Measurements from ENCODE around the gene TRIP10.

Gene TRIP10

GRCh38 chr19:6772028-6772865 lies 32.8 kb downstream of the TRIP10 start, which contains the start of gene VAV1:
VAV1 (plus strand) TSS chr19:6772708; CDS start chr19:6772808, 100 bp downstream.
- H2BK120ac ChIP-seq (ENCODE audit: low read depth, low read length) = no peak within 1 kb of the TSS
- H2BK15ac ChIP-seq (ENCODE audit: low read depth, poor library complexity, severe bottlenecking) = no peak within 1 kb of the TSS
- no peak within 1 kb of the TSS for H2BK12ac ChIP-seq (ENCODE audit: low read length in 2 of 2)
- H4K8ac ChIP-seq (ENCODE audit: low read length) = no peak within 1 kb of the TSS
- 90% methylated on average over 20 of the region's 25 CpGs for WGBS
- no peak within 1 kb of the TSS for H3K4ac ChIP-seq (ENCODE audit: low read depth in 1 of 2, low read length in 2 of 2)
- no peaks in the 10 kb centered on the region for H3K79me1 ChIP-seq (replicated peaks; ENCODE audit: low read length, poor library complexity, severe bottlenecking)
- H3K27ac ChIP-seq (ENCODE audit: low read length, poor library complexity, severe bottlenecking) = no peak within 1 kb of the TSS
- no peak within 1 kb of the TSS for H3K18ac ChIP-seq (ENCODE audit: low read depth in 1 of 2, low read length in 2 of 2)
- H3K9ac ChIP-seq (ENCODE audit: low read length) = no peak within 1 kb of the TSS
- no peak within 1 kb of the TSS for H3K14ac ChIP-seq (ENCODE audit: low read length in 2 of 2)
- H3K27me3 ChIP-seq (ENCODE audit: control insufficient read depth in 1 of 2, insufficient read depth in 1 of 2, low read length in 2 of 2) = peaks cover 11 to 20% of the 10 kb centered on the region in 2 experiments
- no peak within 1 kb of the TSS for H2AFZ ChIP-seq (ENCODE audit: low read depth, low read length)
- H3K4me3 ChIP-seq (ENCODE audit: insufficient read depth in 1 of 2, low read depth in 1 of 2, low read length in 2 of 2) = no peak within 1 kb of the TSS
- H2AK5ac ChIP-seq (ENCODE audit: low read length, severe bottlenecking) = no peak within 1 kb of the TSS
- H4K91ac ChIP-seq (ENCODE audit: low read length) = no peak within 1 kb of the TSS
- no peak within 1 kb of the TSS for H3K23ac ChIP-seq (ENCODE audit: low read length in 2 of 2)
- H2BK5ac ChIP-seq (ENCODE audit: low read depth, low read length, poor library complexity, severe bottlenecking) = no peak within 1 kb of the TSS
- H3K36me3 ChIP-seq (ENCODE audit: control insufficient read depth in 1 of 2, insufficient read depth in 2 of 2, low read depth in 1 of 2, low read length in 2 of 2) = no peaks in the 10 kb centered on the region
- peaks cover 7% of the 10 kb centered on the region for H3K4me1 ChIP-seq (ENCODE audit: control insufficient read depth, insufficient read depth, low read depth, low read length)
- no peaks in the 10 kb centered on the region for H3K9me3 ChIP-seq (ENCODE audit: control insufficient read depth, low read length)
- H3K4me2 ChIP-seq (ENCODE audit: low read length, poor library complexity, severe bottlenecking) = no peak within 1 kb of the TSS
- DNase-seq = no peak

DNA sequence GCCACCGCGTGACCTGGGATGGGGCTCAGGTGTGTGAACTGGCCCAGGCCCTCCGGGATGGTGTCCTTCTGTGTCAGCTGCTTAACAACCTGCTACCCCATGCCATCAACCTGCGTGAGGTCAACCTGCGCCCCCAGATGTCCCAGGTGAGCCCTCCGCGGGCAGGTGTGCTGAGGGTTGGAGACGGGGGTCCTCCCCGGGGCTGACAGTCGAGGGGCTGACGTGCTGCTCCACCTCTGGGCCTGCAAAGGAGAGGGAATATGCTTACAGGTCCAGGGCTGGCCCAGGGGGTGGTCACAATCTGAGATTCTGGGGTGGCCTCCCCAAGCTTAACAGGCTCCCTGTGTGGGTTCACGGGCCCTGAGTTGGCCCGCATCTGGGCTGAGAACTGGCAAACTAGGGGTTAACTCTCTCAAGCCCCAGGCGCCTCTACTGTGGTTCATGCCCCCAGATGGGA lies 33.4 kb downstream of the TRIP10 start:
- Histone ChIP-seq H3K27ac (ENCODE audit: low read length, poor library complexity, severe bottlenecking) (no peak overlapping the region), H3K36me3 (ENCODE audit: control insufficient read depth in 1 of 2, insufficient read depth in 2 of 2, low read depth in 1 of 2, low read length in 2 of 2) (no peaks in the 10 kb centered on the region), H3K4me2 (ENCODE audit: low read length, poor library complexity, severe bottlenecking) (no peak overlapping the region), H3K23ac (ENCODE audit: low read length in 2 of 2) (no peak overlapping the region), H4K8ac (ENCODE audit: low read length) (no peak overlapping the region), H4K91ac (ENCODE audit: low read length) (no peak overlapping the region), H2AK5ac (ENCODE audit: low read length, severe bottlenecking) (no peak overlapping the region), H2BK15ac (ENCODE audit: low read depth, poor library complexity, severe bottlenecking) (no peak overlapping the region), H3K4ac (ENCODE audit: low read depth in 1 of 2, low read length in 2 of 2) (no peak overlapping the region), H3K4me3 (ENCODE audit: insufficient read depth in 1 of 2, low read depth in 1 of 2, low read length in 2 of 2) (no peak overlapping the region), H2AFZ (ENCODE audit: low read depth, low read length) (no peak overlapping the region), H2BK5ac (ENCODE audit: low read depth, low read length, poor library complexity, severe bottlenecking) (no peak overlapping the region), H2BK12ac (ENCODE audit: low read length in 2 of 2) (no peak overlapping the region), H3K18ac (ENCODE audit: low read depth in 1 of 2, low read length in 2 of 2) (no peak overlapping the region), H3K9me3 (ENCODE audit: control insufficient read depth, low read length) (no peaks in the 10 kb centered on the region), H3K9ac (ENCODE audit: low read length) (no peak overlapping the region), H3K27me3 (ENCODE audit: control insufficient read depth in 1 of 2, insufficient read depth in 1 of 2, low read length in 2 of 2) (peaks cover 5 to 14% of the 10 kb centered on the region in 2 experiments), H3K79me1 (replicated peaks; ENCODE audit: low read length, poor library complexity, severe bottlenecking) (no peaks in the 10 kb centered on the region), H3K4me1 (ENCODE audit: control insufficient read depth, insufficient read depth, low read depth, low read length) (peaks cover under 1% of the 10 kb centered on the region), H3K14ac (ENCODE audit: low read length in 2 of 2) (no peak overlapping the region), H2BK120ac (ENCODE audit: low read depth, low read length) (no peak overlapping the region)
- no peak for DNase-seq
- 88% methylated on average over 14 of the region's 14 CpGs for WGBS

DNA sequence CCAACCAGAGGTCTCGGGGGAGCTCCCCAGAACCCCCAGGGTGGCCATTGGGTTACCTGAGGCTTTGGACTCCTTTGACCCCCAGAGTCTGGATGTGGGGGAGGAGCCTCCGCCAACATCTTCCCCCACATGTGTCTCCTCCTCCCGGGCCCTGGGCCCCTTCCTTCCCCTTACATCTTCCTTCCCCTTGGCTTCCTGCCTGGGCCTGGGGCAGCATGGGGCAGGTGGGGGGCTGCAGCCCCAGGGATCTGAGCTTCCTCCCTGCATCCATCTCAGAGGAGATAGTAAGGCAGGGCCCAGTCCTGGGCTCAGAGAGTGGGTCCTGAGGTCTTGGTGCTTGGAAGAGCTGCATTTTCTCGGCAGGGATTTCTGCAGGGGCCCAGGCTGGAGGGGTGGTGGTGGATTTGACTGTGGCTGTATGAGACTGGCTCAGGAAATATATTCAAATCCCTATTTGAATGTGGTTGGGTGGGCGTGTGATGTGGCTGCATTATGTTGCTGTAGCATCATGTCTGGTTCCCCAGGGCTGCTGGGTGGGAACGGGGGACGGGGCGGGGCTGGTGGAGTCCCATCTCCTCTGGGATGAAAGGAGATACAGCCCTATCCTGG lies 33.9 kb downstream of the TRIP10 start:
- 85% methylated on average over 8 of the region's 8 CpGs for WGBS
- H3K4me1 ChIP-seq (ENCODE audit: control insufficient read depth, insufficient read depth, low read depth, low read length) = no peaks in the 10 kb centered on the region
- H3K27ac ChIP-seq (ENCODE audit: low read length, poor library complexity, severe bottlenecking) = no peak overlapping the region
- no peaks in the 10 kb centered on the region for H3K36me3 ChIP-seq (ENCODE audit: control insufficient read depth in 1 of 2, insufficient read depth in 2 of 2, low read depth in 1 of 2, low read length in 2 of 2)
- H2BK12ac ChIP-seq (ENCODE audit: low read length in 2 of 2) = no peak overlapping the region
- H2BK5ac ChIP-seq (ENCODE audit: low read depth, low read length, poor library complexity, severe bottlenecking) = no peak overlapping the region
- no peak overlapping the region for H3K4ac ChIP-seq (ENCODE audit: low read depth in 1 of 2, low read length in 2 of 2)
- H3K14ac ChIP-seq (ENCODE audit: low read length in 2 of 2) = no peak overlapping the region
- peaks cover 4 to 10% of the 10 kb centered on the region in 2 experiments for H3K27me3 ChIP-seq (ENCODE audit: control insufficient read depth in 1 of 2, insufficient read depth in 1 of 2, low read length in 2 of 2)
- no peak overlapping the region for H3K18ac ChIP-seq (ENCODE audit: low read depth in 1 of 2, low read length in 2 of 2)
- H3K23ac ChIP-seq (ENCODE audit: low read length in 2 of 2) = no peak overlapping the region
- H3K9me3 ChIP-seq (ENCODE audit: control insufficient read depth, low read length) = no peaks in the 10 kb centered on the region
- no peak overlapping the region for H2AFZ ChIP-seq (ENCODE audit: low read depth, low read length)
- no peak overlapping the region for H2BK120ac ChIP-seq (ENCODE audit: low read depth, low read length)
- no peak overlapping the region for H4K8ac ChIP-seq (ENCODE audit: low read length)
- H3K79me1 ChIP-seq (replicated peaks; ENCODE audit: low read length, poor library complexity, severe bottlenecking) = no peaks in the 10 kb centered on the region
- no peak overlapping the region for H3K4me2 ChIP-seq (ENCODE audit: low read length, poor library complexity, severe bottlenecking)
- H4K91ac ChIP-seq (ENCODE audit: low read length) = no peak overlapping the region
- no peak overlapping the region for H3K4me3 ChIP-seq (ENCODE audit: insufficient read depth in 1 of 2, low read depth in 1 of 2, low read length in 2 of 2)
- no peak for DNase-seq
- H3K9ac ChIP-seq (ENCODE audit: low read length) = no peak overlapping the region
- no peak overlapping the region for H2BK15ac ChIP-seq (ENCODE audit: low read depth, poor library complexity, severe bottlenecking)
- H2AK5ac ChIP-seq (ENCODE audit: low read length, severe bottlenecking) = no peak overlapping the region

All from mesenchymal stem cell (in vitro differentiated cells and primary cell).